Gastrocnemius medialis (tissue), 4 donors: ENCODE results near the gene NECTIN1.

Experiments used
- POLR2A ChIP-seq, 2 donors: fragments of 450-650 bp; IDR thresholded peaks; one replicate each; pipeline ENCODE4 v1.6.1; 2017; ENCODE audit warnings: antibody characterized with exemption in 2 of 2, mild to moderate bottlenecking in 2 of 2, moderate library complexity in 2 of 2
- TF ChIP-seq, protein P1 (sequence below), 5 experiments: fragments of 450-650 bp in 3 of 5; fragments of 200-600 bp in 2 of 5; sonication (generic) in 2 of 5; IDR thresholded peaks in 4 of 5; conservative IDR thresholded peaks in 1 of 5; 1 replicate in 4 of 5; 2 replicates in 1 of 5; pipeline ENCODE4 v1.5.1; 2016 to 2019; ENCODE audit warnings: antibody characterized with exemption in 5 of 5, mild to moderate bottlenecking in 3 of 5, moderate library complexity in 3 of 5

DNA sequence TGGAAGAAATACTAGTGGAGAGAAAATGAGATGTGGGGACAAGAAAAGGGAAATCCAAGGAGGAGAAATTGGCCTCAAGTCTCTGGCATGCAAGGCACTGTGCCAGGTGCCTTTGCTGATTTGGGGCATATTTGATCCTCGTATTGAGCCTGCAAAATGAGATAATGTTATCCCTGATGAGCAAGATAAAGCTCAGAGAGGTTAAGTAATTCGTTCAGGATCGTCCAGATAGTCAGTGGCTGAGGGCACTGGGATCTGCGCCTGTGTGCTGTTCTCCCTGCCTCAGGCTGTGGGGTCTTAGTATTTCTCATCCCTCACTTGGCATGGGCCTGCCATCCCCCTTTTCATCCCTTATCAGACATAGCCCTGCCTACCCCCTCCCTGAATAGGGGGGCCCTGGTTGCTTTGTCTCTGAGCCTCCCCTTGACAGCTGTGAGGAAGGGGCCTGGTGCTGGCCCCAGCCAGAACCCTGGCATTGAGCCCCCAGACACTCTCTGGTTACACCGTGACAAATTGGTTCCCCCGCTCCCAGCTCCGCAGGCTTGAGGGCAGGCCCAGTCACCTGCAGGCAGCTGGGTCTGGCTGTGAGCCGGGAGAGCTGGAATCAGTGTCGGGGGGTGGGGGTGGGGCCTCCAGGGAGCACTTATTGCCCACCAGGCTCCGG lies 85.7 kb downstream of the NECTIN1 start:
- no peak for TF ChIP-seq POLR2A (IDR thresholded peaks at IDR 0.05)
- TF ChIP-seq, protein P1, sequence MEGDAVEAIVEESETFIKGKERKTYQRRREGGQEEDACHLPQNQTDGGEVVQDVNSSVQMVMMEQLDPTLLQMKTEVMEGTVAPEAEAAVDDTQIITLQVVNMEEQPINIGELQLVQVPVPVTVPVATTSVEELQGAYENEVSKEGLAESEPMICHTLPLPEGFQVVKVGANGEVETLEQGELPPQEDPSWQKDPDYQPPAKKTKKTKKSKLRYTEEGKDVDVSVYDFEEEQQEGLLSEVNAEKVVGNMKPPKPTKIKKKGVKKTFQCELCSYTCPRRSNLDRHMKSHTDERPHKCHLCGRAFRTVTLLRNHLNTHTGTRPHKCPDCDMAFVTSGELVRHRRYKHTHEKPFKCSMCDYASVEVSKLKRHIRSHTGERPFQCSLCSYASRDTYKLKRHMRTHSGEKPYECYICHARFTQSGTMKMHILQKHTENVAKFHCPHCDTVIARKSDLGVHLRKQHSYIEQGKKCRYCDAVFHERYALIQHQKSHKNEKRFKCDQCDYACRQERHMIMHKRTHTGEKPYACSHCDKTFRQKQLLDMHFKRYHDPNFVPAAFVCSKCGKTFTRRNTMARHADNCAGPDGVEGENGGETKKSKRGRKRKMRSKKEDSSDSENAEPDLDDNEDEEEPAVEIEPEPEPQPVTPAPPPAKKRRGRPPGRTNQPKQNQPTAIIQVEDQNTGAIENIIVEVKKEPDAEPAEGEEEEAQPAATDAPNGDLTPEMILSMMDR (IDR thresholded peaks at IDR 0.05 in 4 of 5, conservative IDR thresholded peaks at IDR 0.05 in 1 of 5) = no peak
